Ishikawa (cell line): ENCODE measurements around the gene MYPOP.

ENCODE experiments used
- RAD21 ChIP-seq: IDR thresholded peaks from 2 replicates; pipeline ENCODE4 v1.6.1; 2012; ENCODE audit warnings: low read depth
- TAF1 ChIP-seq: IDR thresholded peaks from 2 replicates; pipeline ENCODE4 v1.6.1; 2012; ENCODE audit warnings: low read depth, mild to moderate bottlenecking
- TEAD4 ChIP-seq: IDR thresholded peaks from 2 replicates; pipeline ENCODE4 v1.6.1; 2012
- YY1 ChIP-seq: IDR thresholded peaks from 2 replicates; pipeline ENCODE4 v1.6.1; 2012; ENCODE audit warnings: low read depth
- ZBTB7A ChIP-seq: IDR thresholded peaks from 2 replicates; pipeline ENCODE4 v1.6.1; 2012; ENCODE audit warnings: low read depth
- TF ChIP-seq, protein P1 (sequence below): IDR thresholded peaks from 2 replicates; pipeline ENCODE4 v1.6.1; 2012

DNA sequence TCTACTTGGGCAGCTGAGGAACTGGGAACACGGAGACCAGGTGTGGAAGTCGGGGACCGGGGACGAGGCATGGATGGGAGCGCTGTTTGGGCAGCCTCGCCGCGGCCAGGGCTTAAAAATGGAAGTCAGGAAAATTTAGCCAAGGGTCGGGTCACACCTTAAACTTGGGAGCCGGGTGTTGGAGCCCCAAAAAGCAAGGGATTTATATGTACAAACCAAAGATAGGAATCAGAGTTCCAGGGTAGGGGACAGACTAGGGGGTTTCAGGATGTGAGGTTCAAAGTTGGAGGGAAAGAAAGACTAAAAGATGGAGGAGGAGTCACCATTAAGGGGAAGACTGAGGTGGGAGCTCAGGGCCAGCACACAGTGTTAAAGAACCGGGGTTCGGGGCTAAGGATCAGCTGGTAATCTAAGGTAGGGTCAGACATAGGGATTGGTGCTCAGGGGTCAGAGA lies 37.8 kb downstream of the MYPOP start:
- TF ChIP-seq ZBTB7A (no peak), TAF1 (no peak), TEAD4 (no peak), RAD21 (no peak), YY1 (no peak)
- TF ChIP-seq, protein P1, sequence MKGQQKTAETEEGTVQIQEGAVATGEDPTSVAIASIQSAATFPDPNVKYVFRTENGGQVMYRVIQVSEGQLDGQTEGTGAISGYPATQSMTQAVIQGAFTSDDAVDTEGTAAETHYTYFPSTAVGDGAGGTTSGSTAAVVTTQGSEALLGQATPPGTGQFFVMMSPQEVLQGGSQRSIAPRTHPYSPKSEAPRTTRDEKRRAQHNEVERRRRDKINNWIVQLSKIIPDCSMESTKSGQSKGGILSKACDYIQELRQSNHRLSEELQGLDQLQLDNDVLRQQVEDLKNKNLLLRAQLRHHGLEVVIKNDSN: no peak
